ENCODE data around the gene GRHPR.

The GRHPR gene

DNA sequence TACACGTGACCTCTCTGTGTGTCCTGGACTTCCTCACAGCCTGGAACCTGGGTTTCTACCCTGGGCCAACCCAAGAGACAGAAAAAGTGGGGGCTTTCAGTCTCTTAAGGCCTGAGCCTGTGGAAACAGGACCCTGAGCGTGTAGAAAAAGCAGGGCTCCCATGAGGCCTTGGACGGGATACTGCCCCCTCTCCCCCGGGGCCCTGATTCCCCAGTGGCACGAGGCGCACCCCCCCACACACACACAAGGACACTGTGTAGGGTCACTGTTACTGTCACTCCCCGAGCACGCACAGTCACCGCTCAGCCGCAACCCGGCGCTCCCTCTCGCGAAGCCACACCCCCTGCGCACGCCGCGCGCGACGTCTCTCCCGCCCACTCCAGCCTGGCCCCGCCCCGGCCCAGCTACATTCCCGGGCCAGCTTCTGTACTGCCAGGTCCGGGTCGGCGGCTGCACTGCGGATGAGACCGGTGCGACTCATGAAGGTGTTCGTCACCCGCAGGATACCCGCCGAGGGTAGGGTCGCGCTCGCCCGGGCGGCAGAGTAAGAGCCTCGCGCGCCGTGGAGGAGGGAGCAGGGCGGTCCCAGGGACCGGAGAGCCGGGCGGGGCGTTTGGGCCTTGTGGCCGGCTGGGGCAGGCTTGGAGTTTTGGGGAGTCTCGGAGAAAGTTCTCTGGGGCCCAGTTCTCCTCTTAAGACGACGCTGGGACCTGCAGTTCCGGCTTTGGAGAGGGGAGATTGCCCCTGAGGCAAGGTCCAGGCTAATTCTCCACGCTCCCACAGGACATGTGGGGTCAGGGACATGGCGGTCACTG, at the start of gene GRHPR:
GRHPR (plus strand) TSS at position 408 of the 816 bp plus-strand sequence; CDS start at position 463, 55 bp downstream.
- no peaks in the 10 kb centered on the region for H3K27me3 ChIP-seq (ENCODE audit: insufficient read depth, poor library complexity, severe bottlenecking)
- peaks cover 34% of the 10 kb centered on the region for H3K36me3 ChIP-seq (ENCODE audit: low read depth)
- H3K9me3 ChIP-seq (ENCODE audit: severe bottlenecking) = no peaks in the 10 kb centered on the region
- ATAC-seq (ENCODE audit: low read depth) (peak; percentile 96), DNase-seq (ENCODE audit: low spot score) (peak; percentile 85)
- no peaks in the 10 kb centered on the region for H3K4me1 ChIP-seq (ENCODE audit: insufficient read depth, poor library complexity, severe bottlenecking)
- H3K4me3 ChIP-seq (ENCODE audit: severe bottlenecking) = peak within 1 kb of the TSS; percentile 62
- TF ChIP-seq, protein P1, sequence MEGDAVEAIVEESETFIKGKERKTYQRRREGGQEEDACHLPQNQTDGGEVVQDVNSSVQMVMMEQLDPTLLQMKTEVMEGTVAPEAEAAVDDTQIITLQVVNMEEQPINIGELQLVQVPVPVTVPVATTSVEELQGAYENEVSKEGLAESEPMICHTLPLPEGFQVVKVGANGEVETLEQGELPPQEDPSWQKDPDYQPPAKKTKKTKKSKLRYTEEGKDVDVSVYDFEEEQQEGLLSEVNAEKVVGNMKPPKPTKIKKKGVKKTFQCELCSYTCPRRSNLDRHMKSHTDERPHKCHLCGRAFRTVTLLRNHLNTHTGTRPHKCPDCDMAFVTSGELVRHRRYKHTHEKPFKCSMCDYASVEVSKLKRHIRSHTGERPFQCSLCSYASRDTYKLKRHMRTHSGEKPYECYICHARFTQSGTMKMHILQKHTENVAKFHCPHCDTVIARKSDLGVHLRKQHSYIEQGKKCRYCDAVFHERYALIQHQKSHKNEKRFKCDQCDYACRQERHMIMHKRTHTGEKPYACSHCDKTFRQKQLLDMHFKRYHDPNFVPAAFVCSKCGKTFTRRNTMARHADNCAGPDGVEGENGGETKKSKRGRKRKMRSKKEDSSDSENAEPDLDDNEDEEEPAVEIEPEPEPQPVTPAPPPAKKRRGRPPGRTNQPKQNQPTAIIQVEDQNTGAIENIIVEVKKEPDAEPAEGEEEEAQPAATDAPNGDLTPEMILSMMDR (IDR thresholded peaks at IDR 0.05; ENCODE audit: poor library complexity, severe bottlenecking) = no peak
- peak within 1 kb of the TSS; percentile 46 for H3K27ac ChIP-seq (ENCODE audit: poor library complexity, severe bottlenecking)

DNA sequence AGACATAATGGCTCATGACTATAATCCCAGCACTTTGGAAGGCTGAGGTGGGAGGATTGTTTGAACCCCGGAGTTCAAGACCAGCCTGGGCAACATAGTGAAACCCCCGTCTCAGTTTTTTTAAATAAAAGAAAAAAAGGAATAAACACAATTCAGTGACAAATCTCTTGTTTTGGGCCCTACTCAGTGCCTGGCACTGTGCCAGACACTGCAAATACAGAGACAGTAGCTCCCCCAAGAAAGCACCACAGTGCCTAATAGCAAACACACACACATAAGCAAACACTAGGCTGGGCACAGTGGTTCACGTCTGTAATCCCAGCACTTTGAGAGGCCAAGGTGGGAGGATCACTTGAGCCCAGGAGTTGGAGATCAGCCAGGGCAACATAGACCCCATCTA, 49.7 kb upstream of the GRHPR start:
- Histone ChIP-seq H3K27me3 (ENCODE audit: insufficient read depth, poor library complexity, severe bottlenecking) (no peaks in the 10 kb centered on the region), H3K4me1 (ENCODE audit: insufficient read depth, poor library complexity, severe bottlenecking) (no peaks in the 10 kb centered on the region), H3K9me3 (ENCODE audit: severe bottlenecking) (no peaks in the 10 kb centered on the region), H3K36me3 (ENCODE audit: low read depth) (no peaks in the 10 kb centered on the region), H3K27ac (ENCODE audit: poor library complexity, severe bottlenecking) (no peak overlapping the region), H3K4me3 (ENCODE audit: severe bottlenecking) (no peak overlapping the region)
- ATAC-seq (ENCODE audit: low read depth) = no peak
- no peak for DNase-seq (ENCODE audit: low spot score)
- TF ChIP-seq, protein P1 (IDR thresholded peaks at IDR 0.05; ENCODE audit: poor library complexity, severe bottlenecking) = no peak

DNA sequence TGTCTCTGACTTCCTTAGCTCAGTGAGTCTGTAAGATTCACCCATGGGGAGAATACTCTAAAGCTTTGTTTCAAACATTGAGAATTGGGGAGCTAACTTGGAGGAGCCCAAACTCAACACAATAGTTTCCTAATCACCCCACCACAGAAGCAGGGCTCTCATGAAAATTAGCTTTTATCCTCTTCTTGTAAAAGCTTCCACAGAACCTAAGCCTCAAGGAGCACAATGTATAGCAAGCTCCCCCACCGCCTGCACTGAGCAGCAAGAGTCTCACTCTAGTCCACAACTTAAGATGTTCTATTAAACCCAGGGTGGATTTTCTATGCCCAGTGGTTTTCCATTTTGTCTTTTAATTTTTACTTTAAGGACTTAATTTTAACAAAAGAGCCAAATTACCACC, 48.9 kb upstream of the GRHPR start:
- Histone ChIP-seq H3K9me3 (ENCODE audit: severe bottlenecking) (no peaks in the 10 kb centered on the region), H3K4me3 (ENCODE audit: severe bottlenecking) (no peak overlapping the region), H3K27ac (ENCODE audit: poor library complexity, severe bottlenecking) (no peak overlapping the region), H3K4me1 (ENCODE audit: insufficient read depth, poor library complexity, severe bottlenecking) (no peaks in the 10 kb centered on the region), H3K36me3 (ENCODE audit: low read depth) (no peaks in the 10 kb centered on the region), H3K27me3 (ENCODE audit: insufficient read depth, poor library complexity, severe bottlenecking) (no peaks in the 10 kb centered on the region)
- TF ChIP-seq, protein P1 (IDR thresholded peaks at IDR 0.05; ENCODE audit: poor library complexity, severe bottlenecking) = no peak
- DNase-seq (ENCODE audit: low spot score) = no peak
- no peak for ATAC-seq (ENCODE audit: low read depth)

DNA sequence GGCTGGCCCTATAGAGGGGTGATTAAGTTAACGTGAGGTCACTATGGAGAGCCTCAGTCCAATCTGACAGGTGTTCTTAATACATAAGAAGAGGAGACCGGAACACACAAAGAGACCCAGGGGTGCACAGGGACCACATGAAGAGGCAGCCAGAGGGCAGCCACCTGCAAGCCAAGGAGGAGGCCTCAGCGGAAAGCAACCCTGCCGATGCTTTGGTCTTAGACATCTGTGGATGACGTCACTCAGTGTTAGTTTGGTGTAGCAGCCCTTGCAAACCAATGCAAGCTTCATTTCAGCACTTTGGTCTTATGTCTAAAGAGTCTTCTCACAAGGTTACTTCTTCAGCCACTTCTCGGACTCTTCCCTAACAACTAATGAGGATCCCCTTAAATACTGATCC, 47.6 kb upstream of the GRHPR start:
- no peak for ATAC-seq (ENCODE audit: low read depth)
- H3K4me1 ChIP-seq (ENCODE audit: insufficient read depth, poor library complexity, severe bottlenecking) = no peaks in the 10 kb centered on the region
- H3K27ac ChIP-seq (ENCODE audit: poor library complexity, severe bottlenecking) = no peak overlapping the region

More for the DNA sequence above, 47.6 kb upstream of the GRHPR start:
- DNase-seq (ENCODE audit: low spot score) = no peak
- H3K4me3 ChIP-seq (ENCODE audit: severe bottlenecking) = no peak overlapping the region
- H3K27me3 ChIP-seq (ENCODE audit: insufficient read depth, poor library complexity, severe bottlenecking) = no peaks in the 10 kb centered on the region
- no peaks in the 10 kb centered on the region for H3K36me3 ChIP-seq (ENCODE audit: low read depth)
- TF ChIP-seq, protein P1 (IDR thresholded peaks at IDR 0.05; ENCODE audit: poor library complexity, severe bottlenecking) = no peak
- H3K9me3 ChIP-seq (ENCODE audit: severe bottlenecking) = no peaks in the 10 kb centered on the region

Data from RWPE2 (cell line).